NCI-H524 (cell line): Measurements from ENCODE around the gene IL21R.
"Not testable (repeated sequence)": the region's sequence is repeated elsewhere in the genome, so short reads cannot be mapped to it uniquely, and the experiment has no call there.

ENCODE experiments used
- DNase-seq, 2 experiments: peaks; one replicate each; lab custom pipeline; 2025; lab: John Stamatoyannopoulos, UW

IL21R gene

GRCh38 chr16:27445502-27446175, 43.7 kb downstream of the IL21R start:
- no peak for DNase-seq

- no peak for DNase-seq
Measured at GRCh38 chr16:27446721-27447120, 44.7 kb downstream of the IL21R start.

DNA sequence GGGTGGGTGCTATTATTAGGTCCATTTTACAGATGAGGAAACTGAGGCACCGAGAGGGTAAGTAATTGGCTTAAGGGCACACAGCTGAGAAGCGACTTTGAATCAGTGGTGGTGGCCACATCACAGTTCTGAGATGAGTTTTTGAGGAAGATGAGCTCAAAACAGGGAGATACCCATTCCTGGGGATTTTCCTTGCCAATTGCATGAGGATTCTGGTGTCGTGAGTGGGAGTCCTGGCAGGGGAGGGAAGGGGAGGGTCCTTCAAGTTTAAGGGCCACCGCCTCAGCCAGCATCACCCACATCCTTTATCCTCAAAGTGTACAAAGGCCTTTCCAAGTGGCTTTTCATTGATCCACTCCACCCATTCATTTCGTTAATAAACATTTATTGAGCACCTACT, 45.3 kb downstream of the IL21R start:
- no peak for DNase-seq

DNA sequence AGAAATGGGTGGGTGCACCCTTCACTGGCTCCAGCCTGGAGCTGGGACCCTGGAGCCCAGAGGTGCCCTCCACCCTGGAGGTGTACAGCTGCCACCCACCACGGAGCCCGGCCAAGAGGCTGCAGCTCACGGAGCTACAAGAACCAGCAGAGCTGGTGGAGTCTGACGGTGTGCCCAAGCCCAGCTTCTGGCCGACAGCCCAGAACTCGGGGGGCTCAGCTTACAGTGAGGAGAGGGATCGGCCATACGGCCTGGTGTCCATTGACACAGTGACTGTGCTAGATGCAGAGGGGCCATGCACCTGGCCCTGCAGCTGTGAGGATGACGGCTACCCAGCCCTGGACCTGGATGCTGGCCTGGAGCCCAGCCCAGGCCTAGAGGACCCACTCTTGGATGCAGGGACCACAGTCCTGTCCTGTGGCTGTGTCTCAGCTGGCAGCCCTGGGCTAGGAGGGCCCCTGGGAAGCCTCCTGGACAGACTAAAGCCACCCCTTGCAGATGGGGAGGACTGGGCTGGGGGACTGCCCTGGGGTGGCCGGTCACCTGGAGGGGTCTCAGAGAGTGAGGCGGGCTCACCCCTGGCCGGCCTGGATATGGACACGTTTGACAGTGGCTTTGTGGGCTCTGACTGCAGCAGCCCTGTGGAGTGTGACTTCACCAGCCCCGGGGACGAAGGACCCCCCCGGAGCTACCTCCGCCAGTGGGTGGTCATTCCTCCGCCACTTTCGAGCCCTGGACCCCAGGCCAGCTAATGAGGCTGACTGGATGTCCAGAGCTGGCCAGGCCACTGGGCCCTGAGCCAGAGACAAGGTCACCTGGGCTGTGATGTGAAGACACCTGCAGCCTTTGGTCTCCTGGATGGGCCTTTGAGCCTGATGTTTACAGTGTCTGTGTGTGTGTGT, 46.8 kb downstream of the IL21R start:
- peak; percentile 51 to 91 for DNase-seq

GRCh38 chr16:27449434-27450195, 47.6 kb downstream of the IL21R start:
- DNase-seq, result no peak

DNA sequence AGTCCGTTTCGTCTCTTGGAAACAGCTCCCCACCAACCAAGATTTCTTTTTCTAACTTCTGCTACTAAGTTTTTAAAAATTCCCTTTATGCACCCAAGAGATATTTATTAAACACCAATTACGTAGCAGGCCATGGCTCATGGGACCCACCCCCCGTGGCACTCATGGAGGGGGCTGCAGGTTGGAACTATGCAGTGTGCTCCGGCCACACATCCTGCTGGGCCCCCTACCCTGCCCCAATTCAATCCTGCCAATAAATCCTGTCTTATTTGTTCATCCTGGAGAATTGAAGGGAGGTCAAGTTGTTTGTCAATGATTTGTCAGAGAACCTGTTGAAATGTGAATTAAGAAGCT, 48.2 kb downstream of the IL21R start:
- DNase-seq, result no peak

DNA sequence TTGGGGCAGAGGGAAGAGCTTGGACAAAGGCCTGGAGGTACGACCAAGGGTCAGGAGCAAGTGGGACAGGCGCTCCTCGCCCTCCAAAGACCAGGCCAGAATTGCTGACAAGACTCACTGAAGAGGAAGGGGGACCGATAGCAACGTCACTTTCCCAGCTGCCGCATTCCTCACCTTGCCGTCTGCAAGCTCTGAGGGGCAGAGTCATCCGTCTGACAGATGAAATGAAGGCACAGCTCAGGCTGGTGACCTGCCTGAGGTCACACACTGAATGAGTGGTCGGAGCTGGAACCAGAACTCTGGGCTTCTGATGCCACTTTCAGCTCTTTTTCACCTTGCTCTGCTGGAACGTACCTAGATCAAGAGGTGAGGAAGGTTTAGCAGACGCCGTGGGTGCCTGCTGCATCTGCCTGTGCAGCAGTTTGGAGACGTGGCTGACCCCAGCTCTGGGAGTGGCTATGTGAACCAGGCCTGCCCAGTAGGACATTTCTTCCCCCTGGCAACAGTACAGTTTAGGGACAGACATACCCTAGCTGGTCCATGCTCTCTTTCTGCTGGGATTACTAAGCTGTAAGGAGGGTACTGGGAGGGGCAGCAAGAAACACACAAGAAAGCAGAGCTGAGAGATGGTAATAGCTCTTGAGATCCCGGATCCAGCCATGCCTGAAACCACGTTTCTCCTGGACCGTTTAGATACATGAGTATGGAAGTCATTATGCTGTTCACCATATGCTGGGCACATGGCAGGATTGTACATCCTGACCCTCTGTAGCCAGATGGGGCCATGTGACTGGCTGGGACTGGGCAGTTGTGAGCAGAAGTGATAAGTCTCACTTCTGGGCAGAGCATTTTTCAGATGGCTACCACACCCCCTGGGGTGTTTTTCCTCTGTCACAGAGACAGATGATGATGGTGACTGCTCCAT, 50.9 kb downstream of the IL21R start:
- DNase-seq, result peak; percentile 19 to 36

DNA sequence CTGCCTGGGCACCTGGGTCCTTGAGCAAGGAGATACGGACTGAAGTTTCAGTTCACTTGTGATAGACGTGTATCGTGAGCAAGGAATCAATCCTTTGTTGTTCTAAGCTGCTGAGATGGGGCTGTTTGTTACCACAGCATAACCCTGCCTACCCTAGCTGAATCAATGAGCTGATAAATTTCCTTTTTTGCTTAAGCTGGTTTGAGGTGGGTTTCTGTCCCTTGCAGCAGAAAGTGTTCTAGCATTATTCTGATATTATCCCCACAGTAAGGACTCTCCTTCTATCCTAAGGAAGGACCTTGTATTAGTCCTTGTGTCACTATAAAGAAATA, 51.5 kb downstream of the IL21R start:
- DNase-seq, result no peak

DNA sequence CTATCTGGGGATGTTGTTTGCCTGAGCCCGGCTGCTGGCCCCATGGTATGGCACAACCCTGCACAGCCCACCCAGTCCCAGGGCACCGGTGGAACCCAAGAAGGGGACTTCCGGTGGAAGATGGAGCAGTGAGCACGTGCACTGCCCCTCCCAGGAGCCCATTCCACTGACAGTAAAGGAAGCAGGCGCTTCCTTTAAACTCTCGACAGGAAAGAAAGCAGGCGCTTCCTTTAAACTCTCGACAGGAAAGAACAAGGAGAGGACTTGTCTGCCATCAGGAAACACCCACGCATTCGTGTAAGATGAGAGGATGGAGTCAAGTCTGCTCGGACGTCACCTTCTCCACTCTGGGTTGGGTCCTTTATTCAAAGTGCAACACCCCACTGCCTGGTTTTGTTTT, 53.7 kb downstream of the IL21R start:
- DNase-seq, result no peak

GRCh38 chr16:27457605-27457900, 55.6 kb downstream of the IL21R start:
- not testable (repeated sequence) for DNase-seq

DNA sequence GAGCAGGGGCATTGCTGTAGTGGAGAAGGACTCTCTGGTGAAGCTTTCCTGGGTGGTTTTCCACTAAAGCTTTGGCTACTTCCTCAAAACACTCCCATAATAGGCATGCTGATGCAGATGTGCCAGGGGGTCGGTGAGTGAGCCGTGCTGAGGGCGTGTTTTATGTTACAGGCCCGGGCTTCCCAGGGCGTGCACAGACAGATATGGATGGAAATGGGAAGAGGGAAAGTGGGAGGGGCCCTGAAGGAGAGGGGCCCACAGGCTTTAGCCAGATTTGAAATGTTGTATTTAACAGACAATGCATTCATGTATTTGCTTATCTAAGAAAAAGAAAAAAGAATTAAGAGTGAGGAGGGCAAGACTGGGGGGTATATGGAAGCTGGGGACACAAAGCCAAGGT, 56.3 kb downstream of the IL21R start:
- DNase-seq, result no peak

- no peak for DNase-seq
Measured at GRCh38 chr16:27458987-27459688, 57.2 kb downstream of the IL21R start.

- DNase-seq, result no peak
Measured at GRCh38 chr16:27460213-27460612, 58.2 kb downstream of the IL21R start.

GRCh38 chr16:27460663-27461482, 58.9 kb downstream of the IL21R start:
- no peak for DNase-seq

DNA sequence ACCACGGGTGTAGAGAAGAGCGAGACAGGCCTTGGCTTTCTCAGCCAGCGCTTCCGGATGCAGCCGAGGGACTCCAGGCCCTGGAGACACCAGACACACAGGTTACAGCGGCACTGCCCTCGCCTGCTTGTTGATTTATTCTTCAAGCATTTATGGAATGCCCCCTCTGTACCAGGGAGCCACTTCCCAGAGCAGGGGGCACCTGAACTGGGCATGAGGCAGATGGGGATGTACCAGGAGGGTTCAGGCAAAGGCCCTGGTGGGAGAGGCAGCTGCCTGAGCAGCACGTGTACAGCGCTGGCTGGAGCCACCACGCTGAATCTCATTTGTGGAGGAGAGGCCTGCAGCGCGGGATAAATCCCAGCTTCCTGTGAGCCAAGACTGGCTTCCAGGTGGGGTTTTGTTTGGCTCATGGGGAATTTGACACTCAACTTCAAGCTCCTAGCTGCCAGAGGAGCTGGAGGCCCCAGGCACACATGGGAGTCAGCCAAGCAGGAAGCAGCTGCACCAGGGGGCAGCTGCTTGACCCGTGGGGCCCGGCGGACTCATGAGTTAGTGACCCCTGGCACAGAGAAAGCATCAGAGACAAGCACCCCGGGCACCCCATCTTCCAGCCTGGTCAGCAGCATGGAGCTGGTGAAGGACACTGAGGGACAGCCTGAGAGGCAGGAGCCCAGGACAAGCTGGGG, 59.7 kb downstream of the IL21R start:
- DNase-seq, result no peak

DNA sequence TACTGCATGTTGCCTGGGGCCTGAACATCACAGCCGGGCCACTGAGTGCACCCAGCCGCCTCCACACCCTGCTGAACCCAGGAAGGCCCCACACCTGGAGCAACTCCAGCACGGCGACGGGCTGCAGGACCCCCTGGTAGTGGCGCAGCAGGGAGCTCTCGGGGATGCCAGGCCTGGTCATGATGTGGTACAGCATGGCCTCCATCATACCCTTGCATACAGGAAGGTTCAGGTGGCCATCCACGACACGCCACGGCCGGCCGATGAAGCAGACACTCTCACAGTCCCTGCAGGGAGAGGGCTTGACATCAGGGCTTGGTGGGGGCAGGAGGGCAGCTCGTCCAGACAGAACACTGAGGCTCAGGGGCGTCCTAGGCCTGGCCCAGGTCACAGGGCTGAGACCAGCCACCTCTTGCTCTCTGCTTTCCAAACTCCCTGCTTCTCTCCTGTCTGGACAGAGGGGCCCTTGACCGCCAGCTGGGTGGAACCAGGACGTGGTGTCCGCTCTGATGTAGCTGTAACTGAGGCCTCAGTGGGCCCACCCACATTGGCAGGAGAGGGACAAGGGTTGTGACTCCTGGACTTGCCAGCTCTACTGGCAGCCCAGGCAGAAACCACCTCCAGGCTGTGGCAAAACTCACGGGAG, 60.3 kb downstream of the IL21R start:
- no peak for DNase-seq

- no peak for DNase-seq
Measured at GRCh38 chr16:27462846-27463682, 61.1 kb downstream of the IL21R start.
